Ishikawa (cell line): ENCODE data around the gene FGF12.

Experiments
- CEBPB ChIP-seq: IDR thresholded peaks from 2 replicates; pipeline ENCODE4 v1.6.1; 2012
- CREB1 ChIP-seq: IDR thresholded peaks from 2 replicates; pipeline ENCODE4 v1.6.1; 2012; ENCODE audit warnings: low read depth
- EGR1 ChIP-seq: IDR thresholded peaks from 2 replicates; pipeline ENCODE4 v1.6.1; 2012
- EP300 ChIP-seq: IDR thresholded peaks from 2 replicates; pipeline ENCODE4 v1.6.1; 2012; ENCODE audit warnings: borderline replicate concordance
- FOXM1 ChIP-seq: IDR thresholded peaks from 2 replicates; pipeline ENCODE4 v1.6.1; 2012; ENCODE audit warnings: low read depth, borderline replicate concordance
- MAX ChIP-seq: IDR thresholded peaks from 2 replicates; pipeline ENCODE4 v1.6.1; 2012
- NFIC ChIP-seq: IDR thresholded peaks from 2 replicates; pipeline ENCODE4 v1.6.1; 2012
- RAD21 ChIP-seq: IDR thresholded peaks from 2 replicates; pipeline ENCODE4 v1.6.1; 2012; ENCODE audit warnings: low read depth
- REST ChIP-seq: IDR thresholded peaks from 2 replicates; pipeline ENCODE4 v1.6.1; 2012; ENCODE audit warnings: low read depth, mild to moderate bottlenecking
- TAF1 ChIP-seq: IDR thresholded peaks from 2 replicates; pipeline ENCODE4 v1.6.1; 2012; ENCODE audit warnings: low read depth, mild to moderate bottlenecking
- TCF12 ChIP-seq: IDR thresholded peaks from 2 replicates; pipeline ENCODE4 v1.6.1; 2012; ENCODE audit warnings: low read depth
- TEAD4 ChIP-seq: IDR thresholded peaks from 2 replicates; pipeline ENCODE4 v1.6.1; 2012
- USF1 ChIP-seq: IDR thresholded peaks from 2 replicates; pipeline ENCODE4 v1.6.1; 2012
- YY1 ChIP-seq: IDR thresholded peaks from 2 replicates; pipeline ENCODE4 v1.6.1; 2012; ENCODE audit warnings: low read depth

Gene FGF12

DNA sequence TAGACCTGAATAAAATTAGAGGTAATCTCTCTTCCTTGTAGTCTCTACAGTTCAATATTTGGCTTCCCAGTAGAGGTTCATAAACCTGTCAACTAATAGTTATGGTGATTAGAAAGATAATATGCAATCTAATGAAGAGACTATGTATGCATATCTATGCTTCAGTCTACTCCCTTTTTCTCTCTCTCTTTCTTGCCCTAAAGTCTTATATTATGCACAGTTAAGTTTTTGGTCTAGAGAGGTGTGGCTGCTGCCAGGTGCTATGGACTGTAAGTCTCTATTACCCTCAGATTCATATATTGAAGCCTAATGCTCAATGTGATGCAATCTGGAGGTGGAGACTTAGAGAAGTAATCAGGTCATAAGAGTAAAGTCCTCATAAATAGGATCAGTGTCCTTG is 413.7 kb downstream of the FGF12 start:
- no peak for TF ChIP-seq TAF1
- TF ChIP-seq MAX, result no peak
- no peak for TF ChIP-seq CREB1
- no peak for TF ChIP-seq YY1
- TF ChIP-seq TEAD4, result no peak
- no peak for TF ChIP-seq TCF12
- TF ChIP-seq NFIC, result no peak
- TF ChIP-seq RAD21, result no peak
- TF ChIP-seq FOXM1, result no peak
- no peak for TF ChIP-seq USF1
- no peak for TF ChIP-seq REST

- peak; percentile 18; the same call in 1 of the 2 replicates for TF ChIP-seq NFIC
- TF ChIP-seq FOXM1, result no peak
- TF ChIP-seq TEAD4, result no peak
- no peak for TF ChIP-seq REST
- no peak for TF ChIP-seq EP300
- TF ChIP-seq CREB1, result no peak
- TF ChIP-seq MAX, result no peak
These were observed 419.7 kb downstream of the FGF12 start for GRCh38 chr3:192307631-192308030.

DNA sequence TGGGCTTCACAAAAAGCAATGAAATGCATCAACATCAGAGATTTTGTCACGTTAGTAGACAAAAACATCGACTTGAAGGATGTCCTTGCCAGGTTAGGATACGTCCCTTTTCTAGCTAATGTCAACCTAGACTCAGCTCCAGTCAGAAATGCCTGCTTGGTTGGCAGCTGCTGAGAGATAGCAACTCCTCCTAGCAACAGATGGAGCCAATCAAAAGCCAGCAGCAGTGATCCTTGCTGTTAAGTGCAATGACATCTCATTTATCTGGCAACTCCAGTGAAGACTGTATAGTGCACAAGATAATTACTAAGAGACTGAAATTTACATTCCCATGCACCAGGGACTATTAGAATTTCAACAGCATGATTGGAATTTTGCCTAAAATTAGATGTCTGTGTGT is 424.1 kb downstream of the FGF12 start:
- TF ChIP-seq CEBPB (no peak), USF1 (no peak), TCF12 (no peak), TAF1 (no peak), CREB1 (no peak), REST (no peak), EP300 (no peak), MAX (no peak), YY1 (no peak)

DNA sequence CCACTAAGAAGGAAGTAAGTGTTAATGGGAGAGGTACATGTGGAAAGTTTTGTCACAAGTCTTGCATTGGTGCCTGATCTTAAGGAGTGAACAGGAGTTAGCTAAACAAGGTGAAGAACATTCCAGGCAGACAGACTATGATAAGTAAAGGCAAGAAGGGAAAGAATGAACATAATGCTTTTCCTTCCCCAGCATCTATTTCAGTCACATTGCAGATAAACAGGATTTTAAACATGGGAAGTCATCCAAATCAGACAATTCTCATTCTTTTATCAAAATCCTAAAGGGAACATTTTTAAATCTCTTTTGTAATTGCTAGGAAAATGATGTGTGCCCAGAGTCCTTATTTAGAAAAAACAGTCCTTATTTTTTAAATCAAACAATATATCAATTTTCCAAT is 424.6 kb downstream of the FGF12 start:
- TF ChIP-seq MAX (no peak), EGR1 (no peak), REST (no peak)
